KMS-11 (cell line): ENCODE data around the gene PRDM1.

ENCODE experiments used
- H2AFZ ChIP-seq: fragments of 200-600 bp; sonication (generic); 2 replicates; pipeline ENCODE4 v1.6.1; 2016; ENCODE audit warnings: antibody characterized with exemption, mixed run types, low read depth
- H3K27ac ChIP-seq: fragments of 200-600 bp; sonication (generic); 2 replicates; pipeline ENCODE4 v1.6.1; 2016; ENCODE audit warnings: mild to moderate bottlenecking, mixed run types
- H3K27me3 ChIP-seq: fragments of 200-600 bp; sonication (generic); 2 replicates; pipeline ENCODE4 v1.6.1; 2017; ENCODE audit warnings: mild to moderate bottlenecking, low read depth, mixed run types, moderate library complexity; ENCODE audit not compliant: insufficient read depth
- H3K36me3 ChIP-seq: fragments of 200-600 bp; sonication (generic); 2 replicates; pipeline ENCODE4 v1.6.1; 2017; ENCODE audit warnings: mild to moderate bottlenecking, mixed run types; ENCODE audit not compliant: insufficient read depth
- H3K4me1 ChIP-seq: fragments of 200-600 bp; sonication (generic); 2 replicates; pipeline ENCODE4 v1.6.1; 2016; ENCODE audit warnings: mild to moderate bottlenecking, low read depth, mixed run types; ENCODE audit not compliant: poor library complexity, severe bottlenecking
- H3K4me2 ChIP-seq: fragments of 200-600 bp; sonication (generic); 2 replicates; pipeline ENCODE4 v1.7.0; 2016; ENCODE audit warnings: mild to moderate bottlenecking, mixed run types
- H3K4me3 ChIP-seq: fragments of 200-600 bp; sonication (generic); IDR thresholded peaks from 2 replicates; pipeline ENCODE4 v1.6.1; 2017; ENCODE audit warnings: low read depth, low read length, mixed read lengths; ENCODE audit not compliant: insufficient read depth
- H3K79me2 ChIP-seq: fragments of 200-600 bp; sonication (generic); 2 replicates; pipeline ENCODE4 v1.6.1; 2016; ENCODE audit warnings: low read depth, mixed run types; ENCODE audit not compliant: insufficient read depth
- H3K9ac ChIP-seq: fragments of 200-600 bp; sonication (generic); 2 replicates; pipeline ENCODE4 v1.6.1; 2016; ENCODE audit warnings: mild to moderate bottlenecking, mixed run types
- H4K20me1 ChIP-seq: fragments of 200-600 bp; sonication (generic); 2 replicates; pipeline ENCODE4 v1.6.1; 2016; ENCODE audit warnings: mild to moderate bottlenecking, mixed run types; ENCODE audit not compliant: insufficient read depth
- TF ChIP-seq, protein P1 (sequence below): fragments of 200-600 bp; sonication (generic); conservative IDR thresholded peaks from 2 replicates; pipeline ENCODE4 v1.6.1; 2017; ENCODE audit warnings: low read depth, mild to moderate bottlenecking, antibody characterized with exemption, low read length, moderate library complexity, mixed read lengths

Gene PRDM1

DNA sequence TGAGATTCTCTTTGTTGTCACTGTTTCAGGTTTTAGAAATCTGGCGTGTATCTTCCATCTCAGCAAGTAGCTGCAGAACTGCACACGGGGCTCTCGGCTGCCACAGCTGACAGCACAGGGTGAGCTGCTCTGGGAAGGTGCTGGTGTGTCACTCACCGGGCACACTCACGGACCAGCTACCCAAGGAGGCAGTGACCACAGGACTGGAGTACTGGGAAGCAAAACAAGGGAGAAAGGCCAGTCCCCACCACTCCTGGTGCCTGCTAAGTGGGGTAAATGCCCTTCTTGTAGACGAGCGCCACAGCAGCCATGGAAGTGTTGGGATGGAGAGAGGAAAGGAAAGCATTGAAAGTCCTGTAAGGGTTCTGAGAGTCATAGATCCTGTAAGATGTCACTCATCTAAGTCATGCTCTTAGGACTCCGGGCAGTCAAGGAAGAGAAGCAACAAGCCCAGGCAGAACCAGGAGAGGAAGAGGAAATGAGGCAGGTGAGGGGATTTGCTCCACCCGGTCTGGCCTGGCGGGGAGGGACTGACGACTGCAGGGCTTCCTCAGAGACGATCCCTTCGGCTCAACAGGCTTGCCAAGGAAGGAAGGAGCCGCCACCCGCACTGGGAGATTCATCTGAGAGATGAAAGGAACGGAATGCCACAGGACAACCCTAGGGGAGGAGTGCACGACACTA, 48.1 kb downstream of the PRDM1 start:
- Histone ChIP-seq H3K27ac (no peak overlapping the region), H3K79me2 (no peaks in the 10 kb centered on the region), H3K9ac (no peak overlapping the region), H3K4me2 (no peak overlapping the region), H3K36me3 (no peaks in the 10 kb centered on the region), H3K4me3 (no peak overlapping the region), H2AFZ (no peak overlapping the region), H4K20me1 (no peaks in the 10 kb centered on the region), H3K27me3 (no peaks in the 10 kb centered on the region), H3K4me1 (peaks cover 23% of the 10 kb centered on the region)
- TF ChIP-seq, protein P1, sequence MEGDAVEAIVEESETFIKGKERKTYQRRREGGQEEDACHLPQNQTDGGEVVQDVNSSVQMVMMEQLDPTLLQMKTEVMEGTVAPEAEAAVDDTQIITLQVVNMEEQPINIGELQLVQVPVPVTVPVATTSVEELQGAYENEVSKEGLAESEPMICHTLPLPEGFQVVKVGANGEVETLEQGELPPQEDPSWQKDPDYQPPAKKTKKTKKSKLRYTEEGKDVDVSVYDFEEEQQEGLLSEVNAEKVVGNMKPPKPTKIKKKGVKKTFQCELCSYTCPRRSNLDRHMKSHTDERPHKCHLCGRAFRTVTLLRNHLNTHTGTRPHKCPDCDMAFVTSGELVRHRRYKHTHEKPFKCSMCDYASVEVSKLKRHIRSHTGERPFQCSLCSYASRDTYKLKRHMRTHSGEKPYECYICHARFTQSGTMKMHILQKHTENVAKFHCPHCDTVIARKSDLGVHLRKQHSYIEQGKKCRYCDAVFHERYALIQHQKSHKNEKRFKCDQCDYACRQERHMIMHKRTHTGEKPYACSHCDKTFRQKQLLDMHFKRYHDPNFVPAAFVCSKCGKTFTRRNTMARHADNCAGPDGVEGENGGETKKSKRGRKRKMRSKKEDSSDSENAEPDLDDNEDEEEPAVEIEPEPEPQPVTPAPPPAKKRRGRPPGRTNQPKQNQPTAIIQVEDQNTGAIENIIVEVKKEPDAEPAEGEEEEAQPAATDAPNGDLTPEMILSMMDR: no peak

DNA sequence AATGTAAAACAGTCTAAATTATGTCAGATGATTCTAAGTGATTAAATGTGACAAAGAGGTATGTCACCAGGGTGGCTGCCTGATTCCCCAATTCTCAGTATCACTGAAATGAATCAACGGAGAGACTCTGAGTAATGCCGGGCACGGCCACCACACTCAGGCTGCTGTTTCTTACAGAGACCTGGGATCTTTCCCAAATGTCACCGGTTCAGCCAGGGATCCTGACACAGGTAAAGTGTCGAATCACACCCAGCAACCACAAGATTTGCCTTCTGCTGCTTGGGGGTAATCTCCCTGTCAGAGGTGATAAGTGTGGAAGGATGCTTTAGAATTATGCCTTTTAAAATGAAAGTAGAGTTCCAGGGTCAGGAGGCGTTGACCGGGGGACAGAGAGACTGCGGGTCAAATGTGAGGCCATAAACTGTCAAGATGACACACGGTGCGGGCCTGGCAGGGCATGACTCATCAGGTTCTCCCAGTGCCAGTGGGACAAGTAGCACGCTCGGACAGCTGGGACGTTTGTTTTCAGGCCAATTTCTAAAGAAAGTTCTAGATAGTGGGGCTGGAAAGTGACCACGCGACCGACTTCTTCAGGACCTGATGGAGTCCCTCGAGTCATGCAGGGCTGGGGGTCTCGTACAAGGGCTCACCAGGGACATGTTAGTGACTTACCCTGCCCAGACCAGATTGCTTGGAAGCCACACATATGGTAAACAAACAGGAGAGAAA, 48.9 kb downstream of the PRDM1 start:
- H3K4me2 ChIP-seq: no peak overlapping the region
- no peaks in the 10 kb centered on the region for H4K20me1 ChIP-seq
- H3K79me2 ChIP-seq: no peaks in the 10 kb centered on the region
- no peak overlapping the region for H3K27ac ChIP-seq
- H3K4me3 ChIP-seq: no peak overlapping the region
- TF ChIP-seq, protein P1: no peak
- H2AFZ ChIP-seq: no peak overlapping the region
- H3K9ac ChIP-seq: no peak overlapping the region
- no peaks in the 10 kb centered on the region for H3K27me3 ChIP-seq
- H3K4me1 ChIP-seq: peaks cover 21% of the 10 kb centered on the region
- H3K36me3 ChIP-seq: no peaks in the 10 kb centered on the region

DNA sequence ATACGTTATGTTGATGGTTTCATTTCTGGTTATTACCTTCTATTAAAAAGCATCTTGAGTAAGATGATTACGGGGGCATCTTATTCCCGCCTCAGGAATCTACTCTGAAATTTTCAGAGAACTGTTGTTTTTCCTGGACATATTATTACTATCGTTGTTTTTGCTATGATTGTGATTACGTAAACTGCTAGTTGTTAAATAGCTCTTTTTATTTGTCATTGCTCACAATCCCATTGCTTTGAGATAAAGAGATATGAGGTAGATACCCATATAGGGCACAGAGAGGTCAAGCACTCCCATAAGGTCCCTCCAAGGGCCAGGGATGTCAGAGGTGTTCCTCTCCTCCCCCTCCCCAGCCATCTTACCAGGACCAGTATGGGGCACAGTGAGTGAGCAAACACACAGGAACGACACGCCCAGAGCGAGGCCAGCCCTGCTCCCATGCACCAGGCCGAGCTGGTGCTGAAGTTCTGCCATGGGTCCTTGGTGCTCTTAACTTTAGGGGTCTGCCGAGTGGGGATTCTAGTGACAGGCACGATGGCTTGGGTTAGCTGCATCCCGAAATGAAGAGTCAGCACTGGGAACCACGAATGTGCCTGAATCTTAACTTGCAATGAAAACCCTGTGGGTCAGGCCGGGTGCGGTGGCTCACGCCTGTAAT, 49.9 kb downstream of the PRDM1 start:
- Histone ChIP-seq H3K27ac (no peak overlapping the region), H3K27me3 (no peaks in the 10 kb centered on the region), H4K20me1 (no peaks in the 10 kb centered on the region), H2AFZ (no peak overlapping the region), H3K9ac (no peak overlapping the region), H3K36me3 (no peaks in the 10 kb centered on the region), H3K4me1 (peaks cover 25% of the 10 kb centered on the region), H3K4me3 (no peak overlapping the region), H3K79me2 (no peaks in the 10 kb centered on the region), H3K4me2 (no peak overlapping the region)
- TF ChIP-seq, protein P1: no peak

DNA sequence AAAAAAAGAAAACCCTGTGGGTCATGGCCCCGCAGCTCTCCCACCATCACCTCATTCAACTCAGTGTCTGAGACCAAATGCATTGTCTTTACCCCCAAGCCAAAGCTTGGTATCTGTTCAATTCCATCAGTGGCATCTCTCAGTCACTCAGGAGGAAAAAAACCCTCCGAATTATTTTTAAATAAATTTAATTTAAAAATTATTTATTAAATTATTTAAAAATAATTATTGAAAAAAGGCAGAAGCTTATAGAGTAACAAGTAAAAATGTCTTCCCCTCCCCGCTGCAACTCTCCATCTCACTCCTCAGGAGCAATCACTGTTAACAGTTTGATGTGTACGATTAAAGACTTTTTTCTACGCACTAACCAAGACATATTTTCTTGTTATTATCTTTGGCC, 50.7 kb downstream of the PRDM1 start:
- Histone ChIP-seq H3K4me3 (no peak overlapping the region), H3K4me2 (no peak overlapping the region), H3K9ac (no peak overlapping the region), H3K27me3 (no peaks in the 10 kb centered on the region), H3K4me1 (peaks cover 34% of the 10 kb centered on the region), H3K36me3 (no peaks in the 10 kb centered on the region), H2AFZ (no peak overlapping the region), H3K79me2 (no peaks in the 10 kb centered on the region), H3K27ac (no peak overlapping the region), H4K20me1 (no peaks in the 10 kb centered on the region)
- TF ChIP-seq, protein P1: no peak
